Keratinocyte (primary cell): Measurements from ENCODE around the gene SUSD4. TPM values are rescaled to one million over a fixed set of nuclear protein-coding genes. Genes with fewer than 3 reads are reported as not detected.

Experiments
- DNase-seq: peaks from one replicate; pipeline ENCODE4 v3.0.0-alpha.2; 2011; ENCODE audit warnings: low read depth, missing footprints, low spot score
- FAIRE-seq: peaks from 2 replicates; lab custom pipeline; 2011; peaks lifted over from hg19 to GRCh38; lab: Jason Lieb, UNC
- H2AFZ ChIP-seq: 2 replicates; pipeline ENCODE4 v1.6.0; 2012; ENCODE audit warnings: low read length, control low read depth, inconsistent platforms; ENCODE audit not compliant: control insufficient read depth
- H3K27ac ChIP-seq: 2 replicates; pipeline ENCODE4 v1.5.1; 2011; ENCODE audit warnings: low read length; ENCODE audit not compliant: control insufficient read depth, insufficient read depth
- H3K27me3 ChIP-seq: 3 replicates; pipeline ENCODE4 v1.6.0; 2011; ENCODE audit warnings: low read length; ENCODE audit not compliant: control insufficient read depth, insufficient read depth; ENCODE audit errors: extremely low read depth
- H3K36me3 ChIP-seq, 2 experiments: 2 replicates in 1 of 2; 3 replicates in 1 of 2; pipeline ENCODE4 v1.5.1; 2011; ENCODE audit warnings: low read length in 2 of 2, mild to moderate bottlenecking in 1 of 2; ENCODE audit not compliant: control insufficient read depth in 2 of 2, insufficient read depth in 2 of 2; ENCODE audit errors: extremely low read depth in 1 of 2
- H3K4me1 ChIP-seq: 3 replicates; pipeline ENCODE4 v1.5.1; 2011; ENCODE audit warnings: low read length; ENCODE audit not compliant: control insufficient read depth, insufficient read depth; ENCODE audit errors: extremely low read depth
- H3K4me2 ChIP-seq: 3 replicates; pipeline ENCODE4 v1.6.0; 2011; ENCODE audit warnings: low read depth, low read length; ENCODE audit not compliant: control insufficient read depth, insufficient read depth; ENCODE audit errors: extremely low read depth
- H3K4me3 ChIP-seq, 3 experiments: fragments of 200-600 bp in 1 of 3; sonication (generic) in 1 of 3; 2 replicates in 2 of 3; 3 replicates in 1 of 3; pipeline ENCODE4 v1.5.1; 2011 to 2016; ENCODE audit warnings: low read length in 3 of 3, mild to moderate bottlenecking in 3 of 3, control low read depth in 2 of 3, inconsistent platforms in 1 of 3, low read depth in 1 of 3, mixed read lengths in 1 of 3, mixed run types in 1 of 3, moderate library complexity in 1 of 3; ENCODE audit not compliant: control insufficient read depth in 2 of 3, insufficient read depth in 2 of 3; ENCODE audit errors: extremely low read depth in 1 of 3
- H3K79me2 ChIP-seq: 2 replicates; pipeline ENCODE4 v1.6.0; 2012; ENCODE audit warnings: low read length; ENCODE audit not compliant: control insufficient read depth, insufficient read depth
- H3K9ac ChIP-seq: 3 replicates; pipeline ENCODE4 v1.6.0; 2011; ENCODE audit warnings: low read length; ENCODE audit not compliant: control insufficient read depth, insufficient read depth; ENCODE audit errors: extremely low read depth
- H3K9me1 ChIP-seq: 3 replicates; pipeline ENCODE4 v1.6.0; 2011; ENCODE audit warnings: low read length; ENCODE audit not compliant: control insufficient read depth, insufficient read depth; ENCODE audit errors: extremely low read depth
- H3K9me3 ChIP-seq: 2 replicates; pipeline ENCODE4 v1.5.1; 2012; ENCODE audit warnings: low read depth, low read length; ENCODE audit not compliant: control insufficient read depth
- H4K20me1 ChIP-seq: 3 replicates; pipeline ENCODE4 v1.6.0; 2011; ENCODE audit warnings: low read length; ENCODE audit not compliant: control insufficient read depth, insufficient read depth; ENCODE audit errors: extremely low read depth
- CTCF ChIP-seq, 3 experiments: IDR thresholded peaks in 1 of 3; conservative IDR thresholded peaks in 1 of 3; optimal IDR thresholded peaks in 1 of 3; 2 replicates in 2 of 3; 3 replicates in 1 of 3; pipeline versions ENCODE3 to v1.5.1; 2011; ENCODE audit warnings: low read length in 3 of 3, mild to moderate bottlenecking in 3 of 3, moderate library complexity in 2 of 3, control low read depth in 1 of 3, inconsistent platforms in 1 of 3; ENCODE audit not compliant: insufficient read depth in 2 of 3; ENCODE audit errors: extremely low read depth in 1 of 3
- EZH2 ChIP-seq: IDR thresholded peaks from one replicate; pipeline ENCODE4 v1.6.1; 2012; ENCODE audit warnings: inconsistent platforms, mild to moderate bottlenecking, low read length, moderate library complexity
- dilution Hi-C: fragments of 300-500 bp; cut with MboI; formaldehyde crosslinking; loops from one replicate; pipeline ENCODE4 v1.7.0; 2020; ENCODE audit warnings: low sequenced_read_pairs; ENCODE audit not compliant: extremely low pct_ligation_motif_present
- polyA plus RNA-seq, 5 experiments: library from polyadenylated mRNA; depleted of rRNA in 3 of 5; stranded (reverse) in 3 of 5; stranded (forward) in 1 of 5; unstranded in 1 of 5; fragments of >200 nt; gene quantifications; 1 replicate in 1 of 5; 2 replicates in 3 of 5; 3 replicates in 1 of 5; pipeline versions ENCODE4 v1.2.1 to v1.2.3, GENCODE V29; 2011 to 2012; ENCODE audit warnings: missing spikeins in 2 of 5, low read depth in 1 of 5, low replicate concordance in 1 of 5

The SUSD4 gene
- polyA plus RNA-seq, 1 donor (not counting 4 experiments of a cell fraction or from before 2014, with no cell fraction given), result 1.6 TPM

GRCh38 chr1:223231581-223231980 lies 132.4 kb downstream of the SUSD4 start:
- Histone ChIP-seq H3K4me3 (no peak overlapping the region), H3K9me3 (no peaks in the 10 kb centered on the region), H3K4me1 (peaks cover 39% of the 10 kb centered on the region), H3K9me1 (no peaks in the 10 kb centered on the region), H3K27me3 (no peaks in the 10 kb centered on the region), H3K27ac (no peak overlapping the region), H3K4me2 (no peak overlapping the region), H4K20me1 (no peaks in the 10 kb centered on the region), H2AFZ (no peak overlapping the region), H3K79me2 (no peaks in the 10 kb centered on the region), H3K9ac (no peak overlapping the region), H3K36me3 (no peaks in the 10 kb centered on the region)
- dilution Hi-C loops, result no loop called here
- DNase-seq (no peak), FAIRE-seq (no peak)
- TF ChIP-seq CTCF (optimal IDR thresholded peaks at IDR 0.05 in 1 of 3, IDR thresholded peaks at IDR 0.05 in 1 of 3, conservative IDR thresholded peaks at IDR 0.05 in 1 of 3; ENCODE audit: extremely low read depth in 1 of 3, insufficient read depth in 2 of 3, low read length in 3 of 3) (no peak), EZH2 (no peak)

GRCh38 chr1:223231011-223231572 lies 132.9 kb downstream of the SUSD4 start:
- Histone ChIP-seq H3K4me3 (no peak overlapping the region), H3K79me2 (no peaks in the 10 kb centered on the region), H3K4me1 (peaks cover 39% of the 10 kb centered on the region), H3K9me3 (no peaks in the 10 kb centered on the region), H3K36me3 (no peaks in the 10 kb centered on the region), H3K4me2 (peak overlapping the region; percentile 66), H3K9ac (no peak overlapping the region), H2AFZ (no peak overlapping the region), H3K27ac (peak overlapping the region; percentile 80), H3K9me1 (no peaks in the 10 kb centered on the region), H3K27me3 (no peaks in the 10 kb centered on the region), H4K20me1 (no peaks in the 10 kb centered on the region)
- no peak for DNase-seq
- TF ChIP-seq CTCF (optimal IDR thresholded peaks at IDR 0.05 in 1 of 3, IDR thresholded peaks at IDR 0.05 in 1 of 3, conservative IDR thresholded peaks at IDR 0.05 in 1 of 3; ENCODE audit: extremely low read depth in 1 of 3, insufficient read depth in 2 of 3, low read length in 3 of 3), result no peak
- TF ChIP-seq EZH2, result no peak
- no peak for FAIRE-seq
- dilution Hi-C loops, result no loop called here
